Daoy (cell line): ENCODE measurements around the gene BMP5. TPM values are rescaled to one million over a fixed set of nuclear protein-coding genes. Genes with fewer than 3 reads are reported as not detected.

ENCODE experiments used
- DNase-seq: peaks from one replicate; pipeline ENCODE4 v3.0.0-alpha.2; 2015; ENCODE audit warnings: low read depth
- total RNA-seq: library from RNA; depleted of rRNA; stranded (reverse); fragments of >200 nt; shearing (Covaris generic); gene quantifications from 2 replicates; pipeline ENCODE4 v1.2.3, GENCODE V29; 2014

Gene BMP5
- total RNA-seq, 1 experiment from 2014 or later = 0.06 TPM

DNA sequence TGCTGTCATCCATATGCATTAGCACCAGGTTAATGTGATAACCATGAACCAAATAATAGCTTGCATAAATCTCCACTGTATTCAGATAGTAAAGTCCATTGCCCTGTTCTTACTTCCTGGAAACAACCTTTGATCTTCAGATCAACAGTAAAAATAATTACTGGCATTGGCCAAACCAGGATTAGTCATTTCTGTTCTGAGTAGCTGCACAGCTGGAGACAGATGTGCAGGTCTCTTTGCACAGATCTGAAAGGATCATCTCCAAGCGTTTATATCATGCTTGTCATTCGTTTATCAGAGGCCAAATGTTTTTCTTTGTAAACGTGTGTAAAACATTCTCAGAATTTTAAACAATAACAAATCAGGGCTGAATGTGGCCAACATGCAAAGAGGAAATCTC lies 162.0 kb downstream of the BMP5 start:
- DNase-seq = peak; percentile 14

GRCh38 chr6:55708711-55709110 lies 166.7 kb downstream of the BMP5 start:
- DNase-seq = no peak

DNA sequence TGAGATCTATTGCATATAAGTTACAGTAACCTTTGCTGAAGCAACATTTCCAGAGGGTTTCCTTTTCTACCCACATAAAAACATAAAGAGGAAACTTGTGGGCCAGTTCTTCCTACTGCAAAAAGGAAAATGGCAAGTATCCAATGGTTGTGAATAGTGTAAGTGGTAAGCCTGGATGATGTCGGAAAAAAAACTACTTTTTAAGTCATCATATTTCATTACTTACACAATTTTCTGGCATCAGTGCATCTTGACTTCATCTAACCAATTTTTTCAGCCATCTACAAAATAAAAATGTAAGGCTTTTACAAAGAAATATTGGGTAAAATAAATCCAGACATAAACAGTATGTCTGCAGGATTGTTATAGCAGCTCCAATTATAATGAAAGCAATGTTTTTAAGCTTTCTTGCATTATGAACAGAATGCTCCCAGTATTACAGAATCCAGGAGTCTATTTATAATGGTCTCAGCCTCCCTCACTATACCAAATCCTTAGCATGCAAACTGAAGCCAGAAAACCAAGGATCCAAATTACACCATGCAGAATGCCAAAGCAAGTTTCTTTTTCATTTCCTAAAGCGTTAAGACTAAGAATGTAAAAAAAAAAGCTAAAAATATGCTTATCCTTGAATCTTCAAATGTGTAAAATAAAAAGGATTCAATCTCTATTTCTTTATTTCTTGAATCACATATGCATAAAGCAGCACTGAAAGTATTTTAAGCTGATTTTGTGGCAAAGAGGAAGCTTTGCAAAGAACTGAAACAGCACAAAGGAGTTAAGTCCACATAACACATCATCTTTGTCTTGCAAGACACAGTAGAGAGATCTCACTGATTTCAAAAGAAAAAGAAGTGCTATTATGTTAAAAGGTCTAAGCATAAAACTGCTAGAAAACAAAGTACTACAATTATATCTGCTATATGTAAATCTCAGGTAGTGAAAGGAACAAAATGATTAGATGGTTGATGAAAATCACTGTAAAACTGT lies 169.6 kb downstream of the BMP5 start:
- no peak for DNase-seq

DNA sequence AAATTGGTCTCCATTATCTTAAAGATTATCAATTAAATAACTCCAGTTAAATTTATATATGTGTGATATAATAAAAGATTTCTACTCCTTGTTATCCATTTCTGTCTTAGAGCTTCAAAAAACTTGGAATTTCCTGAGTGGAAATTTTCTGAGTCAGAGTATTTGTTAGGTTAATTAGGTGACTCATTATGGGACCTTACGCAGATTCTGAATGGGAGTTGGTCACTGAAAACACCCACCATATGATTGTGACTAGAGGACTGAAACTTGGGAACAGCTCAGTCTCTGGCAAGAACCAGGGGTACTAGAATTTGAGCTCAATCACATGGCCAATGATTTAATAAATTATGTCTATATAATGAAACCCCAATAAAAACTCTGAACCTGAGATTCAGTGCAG lies 171.0 kb downstream of the BMP5 start:
- DNase-seq = peak; percentile 72
